ENCODE measurements around the gene GEMIN4. TPM values are rescaled to one million over a fixed set of nuclear protein-coding genes. Genes with fewer than 3 reads are reported as not detected.
"Not testable (repeated sequence)": the region's sequence is repeated elsewhere in the genome, so short reads cannot be mapped to it uniquely, and the experiment has no call there.

Gene GEMIN4
- total RNA-seq, 2 experiments from 2014 or later, result 49.7 to 56.1 TPM

DNA sequence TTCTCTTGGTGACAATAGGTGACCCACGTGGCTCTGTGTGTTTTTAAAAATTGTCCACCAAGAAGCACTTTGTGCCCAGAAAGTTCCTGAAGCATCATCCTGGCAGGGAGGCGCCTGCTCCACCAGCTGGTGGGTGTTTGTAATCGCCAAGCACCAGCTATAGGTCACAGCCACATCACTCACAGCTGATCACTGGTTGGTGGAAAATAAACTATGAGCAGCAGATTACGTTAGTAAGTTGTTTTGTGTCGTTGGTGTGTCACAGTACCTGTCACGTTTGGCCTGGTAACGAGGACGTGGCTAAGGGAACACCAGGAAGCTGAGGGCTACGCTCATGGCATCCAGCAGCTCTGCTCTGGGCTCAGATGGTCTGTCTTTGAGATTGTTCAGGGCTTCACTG lies 40.2 kb upstream of the GEMIN4 start:
- ATAC-seq (no peak), DNase-seq (no peak)
- Mint-ChIP-seq H3K4me3 (no peak overlapping the region), H3K36me3 (ENCODE audit: low read depth) (peaks cover 22% of the 10 kb centered on the region), H3K9me3 (ENCODE audit: low read depth) (no peaks in the 10 kb centered on the region), H3K27me3 (no peaks in the 10 kb centered on the region), H3K4me1 (peaks cover 6% of the 10 kb centered on the region), H3K27ac (no peak overlapping the region)
- intact Hi-C loops (cut with DNase I, micrococcal nuclease), result no loop called here
- POLR2A ChIA-PET, result interaction anchor here (0.6 to 0.7 kb wide), 2 partner anchors 10 to 188 kb away, joined by 3 read pairs; no protein-coding TSS in a partner anchor
- CTCF ChIA-PET, result interaction anchor here (1.2 to 5.8 kb wide), 2 partner anchors 189 to 207 kb away, joined by 3 to 48 read pairs; partner anchors contain the start of gene NXN

- H3K4me1 Mint-ChIP-seq, result peaks cover 6% of the 10 kb centered on the region
- intact Hi-C loops (cut with DNase I, micrococcal nuclease), result no loop called here
- CTCF ChIA-PET, result interaction anchor here (1.0 to 5.8 kb wide), 3 partner anchors 189 to 207 kb away, joined by 3 to 48 read pairs (median 4); partner anchors contain the start of genes NXN and TIMM22
Measured at GRCh38 chr17:791829-792228, 39.8 kb upstream of the GEMIN4 start.

DNA sequence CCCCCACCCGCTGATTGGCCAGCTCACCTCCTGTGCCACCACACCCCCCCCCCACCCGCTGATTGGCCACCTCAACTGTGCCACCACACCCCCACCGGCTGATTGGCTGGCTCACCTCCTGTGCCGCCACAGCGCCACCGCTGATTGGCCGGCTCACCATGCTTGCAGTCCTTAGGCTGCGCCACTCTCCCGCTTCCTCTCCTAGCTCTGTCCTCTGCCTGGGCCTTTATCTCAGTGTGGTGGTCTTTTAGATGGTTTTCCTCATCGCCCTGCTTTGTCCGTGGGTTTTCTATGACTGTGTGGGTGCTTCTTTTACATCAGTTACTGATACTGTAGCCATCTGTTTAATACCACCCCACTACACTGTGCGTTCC lies 38.8 kb upstream of the GEMIN4 start:
- not testable (repeated sequence) for H3K27ac Mint-ChIP-seq

More at GRCh38 chr17:791829-792228, 39.8 kb upstream of the GEMIN4 start:
- Mint-ChIP-seq H3K27me3 (no peaks in the 10 kb centered on the region), H3K27ac (no peak overlapping the region), H3K36me3 (ENCODE audit: low read depth) (peaks cover 25% of the 10 kb centered on the region), H3K4me3 (no peak overlapping the region), H3K9me3 (ENCODE audit: low read depth) (no peaks in the 10 kb centered on the region)
- POLR2A ChIA-PET, result interaction anchor here (0.6 kb wide), 1 partner anchor 188 kb away, joined by 3 read pairs; no protein-coding TSS in a partner anchor
- DNase-seq, result no peak
- ATAC-seq, result no peak

DNA sequence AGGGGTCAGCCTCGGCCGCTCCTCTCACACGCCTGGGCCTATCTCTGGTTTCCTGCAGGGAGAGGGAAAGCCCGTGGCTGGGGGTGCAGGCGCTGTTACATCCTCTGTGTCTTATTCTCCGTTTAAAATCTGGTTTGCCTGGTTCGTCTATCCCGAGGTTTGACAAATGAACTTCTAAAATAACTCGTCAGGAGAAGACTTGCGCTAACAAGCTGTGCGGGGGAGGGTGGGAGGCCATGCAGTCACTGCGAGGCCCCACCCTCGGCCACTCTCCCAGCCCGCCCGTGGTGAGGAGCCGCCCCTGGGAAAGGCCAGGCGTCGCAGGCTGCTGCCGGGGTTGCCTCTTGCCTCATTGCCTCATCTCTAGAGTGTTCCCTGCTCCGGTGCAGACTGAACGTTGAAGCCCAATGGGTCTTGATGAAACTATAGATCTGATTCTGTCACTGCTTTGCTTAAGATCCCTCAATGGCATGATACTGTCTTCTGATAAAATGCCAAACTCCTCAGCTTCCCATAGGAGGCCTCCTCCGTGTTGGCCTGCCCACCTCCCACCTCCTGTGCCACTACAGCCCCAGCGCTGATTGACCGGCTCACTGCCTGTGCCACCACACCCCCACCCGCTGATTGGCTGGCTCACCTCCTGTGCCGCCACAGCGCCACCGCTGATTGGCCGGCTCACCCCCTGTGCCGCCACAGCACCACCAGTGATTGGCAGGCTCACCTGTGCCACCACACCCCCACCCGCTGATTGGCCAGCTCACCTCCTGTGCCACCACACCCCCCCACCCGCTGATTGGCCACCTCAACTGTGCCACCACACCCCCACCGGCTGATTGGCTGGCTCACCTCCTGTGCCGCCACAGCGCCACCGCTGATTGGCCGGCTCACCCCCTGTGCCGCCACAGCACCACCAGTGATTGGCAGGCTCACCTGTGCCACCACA lies 38.1 kb upstream of the GEMIN4 start:
- H3K4me3 Mint-ChIP-seq; ATAC-seq; DNase-seq; H3K4me1 Mint-ChIP-seq; H3K9me3 Mint-ChIP-seq (ENCODE audit: low read depth); H3K27me3 Mint-ChIP-seq; CTCF ChIA-PET; H3K27ac Mint-ChIP-seq; POLR2A ChIA-PET: not testable (repeated sequence)
- intact Hi-C loops (cut with DNase I, micrococcal nuclease), result loop anchor here in 1 of 2 experiments (1.0 kb wide), 1 partner anchor 25 kb away; no protein-coding TSS in a partner anchor
- H3K36me3 Mint-ChIP-seq (ENCODE audit: low read depth), result peaks cover 25% of the 10 kb centered on the region

More for the DNA sequence above, 38.8 kb upstream of the GEMIN4 start:
- ATAC-seq; DNase-seq; H3K27me3 Mint-ChIP-seq; POLR2A ChIA-PET; H3K4me1 Mint-ChIP-seq; H3K9me3 Mint-ChIP-seq (ENCODE audit: low read depth); H3K4me3 Mint-ChIP-seq: not testable (repeated sequence)
- H3K36me3 Mint-ChIP-seq (ENCODE audit: low read depth), result peaks cover 25% of the 10 kb centered on the region
- CTCF ChIA-PET, result interaction anchor here (1.0 to 5.8 kb wide), 2 partner anchors 190 to 206 kb away, joined by 4 to 48 read pairs; partner anchors contain the start of genes NXN and TIMM22
- intact Hi-C loops (cut with DNase I, micrococcal nuclease), result loop anchor here in 1 of 2 experiments (1.0 kb wide), 1 partner anchor 26 kb away; no protein-coding TSS in a partner anchor

DNA sequence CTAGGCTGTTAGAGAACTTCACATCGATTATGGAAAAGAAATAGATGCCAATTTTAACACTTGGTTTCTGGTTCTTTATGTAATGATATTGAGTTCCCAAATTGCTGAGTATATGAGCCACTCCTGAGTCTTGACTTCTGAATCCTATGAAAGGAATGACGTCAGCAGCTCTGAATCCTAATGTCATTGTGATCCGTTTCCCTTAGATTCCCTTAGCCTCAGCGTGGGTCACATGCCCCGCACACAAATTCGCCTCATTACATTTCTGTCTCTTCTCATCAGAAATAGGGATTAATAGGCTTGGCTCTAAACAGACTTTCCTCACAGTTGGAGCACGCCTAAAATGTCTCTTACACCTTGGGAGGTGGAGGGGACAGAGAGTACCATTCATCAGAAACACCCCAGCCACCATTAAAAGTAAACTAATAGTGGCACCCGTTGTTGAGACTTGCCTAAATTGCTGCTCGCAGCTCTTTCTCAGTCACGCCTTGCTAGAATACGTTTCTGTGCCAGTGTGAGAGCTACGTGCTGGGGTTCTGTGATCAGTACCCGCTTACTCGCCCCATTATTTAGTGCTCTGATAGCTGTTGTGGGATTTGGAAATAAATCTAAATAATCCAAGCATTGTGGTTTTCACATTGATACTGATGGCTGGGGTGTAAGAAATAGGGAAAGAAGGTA lies 37.2 kb upstream of the GEMIN4 start:
- Mint-ChIP-seq H3K27ac (no peak overlapping the region), H3K4me3 (no peak overlapping the region), H3K9me3 (ENCODE audit: low read depth) (no peaks in the 10 kb centered on the region), H3K27me3 (no peaks in the 10 kb centered on the region), H3K4me1 (peaks cover 7% of the 10 kb centered on the region), H3K36me3 (ENCODE audit: low read depth) (peaks cover 25% of the 10 kb centered on the region)
- intact Hi-C loops (cut with DNase I, micrococcal nuclease), result no loop called here
- no peak for ATAC-seq
- ChIA-PET POLR2A (no interaction called here), CTCF (interaction anchor here (0.8 kb wide), 1 partner anchor 267 kb away, joined by 3 read pairs; no protein-coding TSS in a partner anchor)
- no peak for DNase-seq

DNA sequence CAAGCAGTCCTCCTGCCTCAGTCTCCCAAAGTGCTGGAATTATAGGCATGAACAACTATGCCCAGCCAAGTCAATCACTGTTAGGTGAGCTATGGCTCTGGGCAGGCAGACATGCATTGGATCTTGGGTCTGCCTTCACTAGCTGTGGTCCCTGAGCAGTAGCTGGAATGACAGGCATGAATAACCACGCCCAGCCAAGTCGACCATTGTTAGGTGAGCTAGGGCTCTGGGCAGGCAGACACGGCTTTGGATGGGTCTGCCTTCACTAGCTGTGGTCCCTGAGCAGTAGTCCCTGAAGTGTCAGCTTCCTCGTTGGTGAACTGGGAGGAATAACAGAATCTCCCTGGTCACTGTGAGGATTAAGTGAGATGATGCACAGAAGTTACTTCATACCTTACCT lies 36.5 kb upstream of the GEMIN4 start:
- Mint-ChIP-seq H3K36me3 (ENCODE audit: low read depth) (peaks cover 28% of the 10 kb centered on the region), H3K4me3 (no peak overlapping the region), H3K4me1 (peaks cover 15% of the 10 kb centered on the region), H3K27me3 (no peaks in the 10 kb centered on the region), H3K9me3 (ENCODE audit: low read depth) (no peaks in the 10 kb centered on the region), H3K27ac (no peak overlapping the region)
- ATAC-seq (no peak), DNase-seq (no peak)
- CTCF ChIA-PET, result interaction anchor here (0.8 kb wide), 1 partner anchor 268 kb away, joined by 3 read pairs; no protein-coding TSS in a partner anchor
- POLR2A ChIA-PET, result interaction anchor here (0.7 kb wide), 1 partner anchor 8 kb away, joined by 8 read pairs; no protein-coding TSS in a partner anchor
- intact Hi-C loops (cut with DNase I, micrococcal nuclease), result no loop called here

- H3K4me1 Mint-ChIP-seq, result peaks cover 22% of the 10 kb centered on the region
- intact Hi-C loops (cut with DNase I, micrococcal nuclease), result no loop called here
- no peak overlapping the region for H3K4me3 Mint-ChIP-seq
- H3K9me3 Mint-ChIP-seq (ENCODE audit: low read depth), result no peaks in the 10 kb centered on the region
- H3K27me3 Mint-ChIP-seq, result no peaks in the 10 kb centered on the region
- ChIA-PET POLR2A (interaction anchor here (0.7 kb wide), 1 partner anchor 8 kb away, joined by 8 read pairs; no protein-coding TSS in a partner anchor), CTCF (no interaction called here)
- no peak overlapping the region for H3K27ac Mint-ChIP-seq
- DNase-seq, result no peak
- no peak for ATAC-seq
- H3K36me3 Mint-ChIP-seq (ENCODE audit: low read depth), result peaks cover 30% of the 10 kb centered on the region
Measured at GRCh38 chr17:787641-788221, 35.7 kb upstream of the GEMIN4 start.

GRCh38 chr17:785901-786300 lies 33.8 kb upstream of the GEMIN4 start:
- POLR2A ChIA-PET, result not testable (repeated sequence)

DNA sequence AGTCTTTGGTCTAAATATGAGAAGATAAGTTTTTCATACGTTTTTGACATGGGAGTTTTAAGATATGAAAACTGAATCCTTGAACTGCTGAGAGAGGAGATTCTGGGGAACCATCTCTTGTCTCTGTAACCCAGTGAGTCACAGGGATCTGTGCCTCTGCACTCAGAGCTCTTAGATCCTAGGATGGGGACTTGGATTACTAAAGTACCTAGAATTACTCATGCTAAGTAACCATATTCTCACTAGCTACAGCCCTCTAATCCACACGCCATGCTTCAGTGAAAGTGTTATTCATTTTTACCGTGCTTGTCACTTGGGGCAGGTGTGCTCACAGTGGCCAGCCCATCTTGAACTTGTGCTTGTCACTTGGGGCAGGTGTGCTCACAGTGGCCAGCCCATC lies 32.1 kb upstream of the GEMIN4 start:
- Mint-ChIP-seq H3K4me3 (peak overlapping the region; percentile 97), H3K27me3 (no peaks in the 10 kb centered on the region), H3K4me1 (peaks cover 35% of the 10 kb centered on the region), H3K36me3 (ENCODE audit: low read depth) (peaks cover 15% of the 10 kb centered on the region), H3K9me3 (ENCODE audit: low read depth) (no peaks in the 10 kb centered on the region), H3K27ac (peak overlapping the region; percentile 76)
- ATAC-seq (peak; percentile 47), DNase-seq (peak; percentile 19)
- intact Hi-C loops (cut with DNase I, micrococcal nuclease), result loop anchor here in 1 of 2 experiments (5.0 kb wide), 1 partner anchor 213 kb away; the partner anchor contains the start of gene TIMM22
- CTCF ChIA-PET, result interaction anchor here (0.6 kb wide), 1 partner anchor 319 kb away, joined by 3 read pairs; no protein-coding TSS in a partner anchor
- POLR2A ChIA-PET, result interaction anchor here (0.6 to 0.7 kb wide), 3 partner anchors 11 to 698 kb away, joined by 3 to 7 read pairs (median 3); no protein-coding TSS in a partner anchor

More at GRCh38 chr17:785901-786300, 33.8 kb upstream of the GEMIN4 start:
- H3K27me3 Mint-ChIP-seq; ATAC-seq; DNase-seq; H3K4me3 Mint-ChIP-seq; intact Hi-C loops (cut with DNase I, micrococcal nuclease); H3K27ac Mint-ChIP-seq; H3K9me3 Mint-ChIP-seq (ENCODE audit: low read depth): not testable (repeated sequence)
- CTCF ChIA-PET, result interaction anchor here (1.0 to 1.4 kb wide), 2 partner anchors 9 to 195 kb away, joined by 3 to 6 read pairs; no protein-coding TSS in a partner anchor
- peaks cover 21% of the 10 kb centered on the region for H3K36me3 Mint-ChIP-seq (ENCODE audit: low read depth)
- peaks cover 31% of the 10 kb centered on the region for H3K4me1 Mint-ChIP-seq

DNA sequence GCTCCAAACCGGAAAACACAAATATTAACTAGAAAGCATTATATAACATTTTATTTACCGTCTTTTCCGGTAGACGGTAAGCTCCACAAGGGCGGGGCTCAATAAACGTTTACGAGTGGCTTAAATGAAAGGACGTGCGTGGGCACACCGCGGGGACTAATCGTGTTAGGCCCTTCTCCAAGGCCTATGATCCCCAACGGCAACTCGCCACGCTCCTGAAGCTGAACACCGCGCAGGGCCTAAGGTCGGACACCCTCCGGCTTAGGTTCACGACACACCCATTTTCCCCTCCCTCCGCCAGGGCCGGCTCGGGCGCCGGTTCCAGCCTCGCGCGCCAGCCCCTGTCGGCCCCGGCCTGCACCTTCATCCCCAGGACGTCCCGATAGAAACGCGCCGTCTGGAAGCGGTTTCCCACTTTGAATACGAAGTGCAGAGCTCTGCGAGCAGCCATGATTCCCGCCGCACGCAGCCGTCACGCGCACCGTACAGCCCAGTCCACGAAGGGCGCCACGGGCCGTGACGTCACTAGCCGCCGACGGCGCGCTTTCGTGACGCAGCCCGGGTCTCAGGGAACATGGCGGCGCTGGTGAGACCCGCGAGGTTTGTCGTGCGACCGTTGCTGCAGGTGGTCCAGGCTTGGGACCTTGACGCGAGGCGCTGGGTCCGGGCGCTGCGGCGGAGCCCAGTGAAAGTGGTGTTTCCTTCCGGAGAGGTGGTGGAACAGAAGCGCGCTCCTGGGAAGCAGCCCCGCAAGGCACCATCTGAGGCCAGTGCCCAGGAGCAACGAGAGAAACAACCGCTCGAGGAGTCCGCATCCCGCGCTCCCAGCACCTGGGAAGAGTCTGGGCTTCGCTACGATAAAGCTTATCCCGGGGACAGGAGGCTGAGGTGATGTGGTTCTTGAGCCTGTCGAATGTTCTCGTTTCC lies 30.0 kb upstream of the GEMIN4 start, which contains the start of the genes GLOD4 and MRM3:
TSS of gene GLOD4 (minus strand) at position 476 of the 927 bp plus-strand sequence. CDS start at position 451, 25 bp downstream.
TSS of gene MRM3 (plus strand) at position 549 of the 927 bp plus-strand sequence. CDS start at position 575, 26 bp downstream.
- Mint-ChIP-seq H3K4me1 (peaks cover 35% of the 10 kb centered on the region), H3K27me3 (no peaks in the 10 kb centered on the region), H3K27ac (peak within 1 kb of the TSS; percentile 96), H3K9me3 (ENCODE audit: low read depth) (no peaks in the 10 kb centered on the region), H3K4me3 (peak within 1 kb of the TSS; percentile 97), H3K36me3 (ENCODE audit: low read depth) (peaks cover 29% of the 10 kb centered on the region)
- intact Hi-C loops (cut with DNase I, micrococcal nuclease), result loop anchor here (1.0 to 5.0 kb wide), 7 partner anchors 30 to 372 kb away; partner anchors contain the start of genes GEMIN4 (in 1 of the 2), NXN (in 1 of the 2), TIMM22 (in 1 of the 2) and TLCD3A (in 1 of the 2)
- ATAC-seq (peak; percentile 89), DNase-seq (peak; percentile 96)
- ChIA-PET POLR2A (interaction anchor here (0.8 to 1.4 kb wide), 2 partner anchors 29 to 199 kb away, joined by 4 to 5 read pairs; no protein-coding TSS in a partner anchor), CTCF (interaction anchor here (0.6 to 4.1 kb wide), 12 partner anchors 9 to 215 kb away, joined by 3 to 19 read pairs (median 3); partner anchors contain the start of genes NXN and TIMM22)
